HG03045 (cell line): ENCODE data around the gene ZSWIM5.
A peak's percentile ranks its signal among the peaks of the same experiment; 100 is the strongest.
"Not testable (repeated sequence)": the region's sequence is repeated elsewhere in the genome, so short reads cannot be mapped to it uniquely, and the experiment has no call there.

Experiments used
- ATAC-seq: cut with Tn5 transposase; IDR thresholded peaks from one replicate; pipeline ENCODE4 v1.9.1; 2021; ENCODE audit warnings: mild to moderate bottlenecking, moderate library complexity; ENCODE audit not compliant: unreplicated experiment

The ZSWIM5 gene

GRCh38 chr1:45205910-45206721 is at the start of gene ZSWIM5:
TSS of gene ZSWIM5 (minus strand) at chr1:45206605. CDS start at chr1:45206350, 255 bp downstream.
- peak; percentile 63 for ATAC-seq

- ATAC-seq: no peak
Observed at GRCh38 chr1:45254490-45254889, 48.1 kb upstream of the ZSWIM5 start.

DNA sequence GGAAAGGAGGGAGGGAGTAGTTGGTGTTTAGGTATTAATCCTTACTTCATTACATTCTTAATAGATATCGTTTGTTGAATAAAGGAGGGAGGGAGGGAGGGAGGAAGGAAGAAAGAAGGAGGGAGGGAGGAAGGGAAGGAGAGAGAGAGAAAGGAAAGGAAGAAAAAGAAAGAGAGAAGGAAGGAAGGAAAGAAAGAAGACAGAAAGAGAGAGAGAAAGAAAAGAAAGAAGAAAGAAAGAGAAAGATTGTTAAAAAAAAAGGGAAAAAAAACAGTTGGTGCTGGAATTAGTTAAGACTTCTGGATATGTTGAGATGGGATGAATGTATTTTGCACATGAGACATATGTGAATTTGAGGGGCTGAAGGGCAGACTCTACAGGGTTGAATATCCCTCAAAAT is 44.1 kb upstream of the ZSWIM5 start:
- no peak for ATAC-seq

GRCh38 chr1:45248004-45248403 is 41.6 kb upstream of the ZSWIM5 start:
- not testable (repeated sequence) for ATAC-seq

DNA sequence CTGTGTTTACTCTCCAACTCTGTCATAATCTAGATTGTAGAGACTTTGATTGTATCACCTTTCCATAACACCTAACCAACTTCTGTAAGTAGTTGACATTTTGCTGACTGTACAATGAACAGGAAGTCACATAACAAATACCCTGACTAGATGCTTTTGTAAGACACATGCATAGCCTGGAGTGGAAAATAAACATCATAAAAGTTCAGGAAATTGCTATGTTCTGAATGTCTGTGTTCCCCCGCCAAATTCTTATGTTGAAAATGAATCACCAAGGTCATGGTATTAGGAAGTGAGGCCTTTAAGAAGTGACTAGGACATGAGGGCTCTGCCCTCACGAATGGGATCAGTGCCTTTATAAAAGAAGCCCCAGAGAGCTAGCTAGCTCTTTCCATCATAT is 40.4 kb upstream of the ZSWIM5 start:
- ATAC-seq: no peak

- not testable (repeated sequence) for ATAC-seq
Observed at GRCh38 chr1:45246359-45246758, 40.0 kb upstream of the ZSWIM5 start.

GRCh38 chr1:45244660-45245059 is 38.3 kb upstream of the ZSWIM5 start:
- ATAC-seq: no peak

GRCh38 chr1:45243476-45244343 is 37.3 kb upstream of the ZSWIM5 start:
- no peak for ATAC-seq

DNA sequence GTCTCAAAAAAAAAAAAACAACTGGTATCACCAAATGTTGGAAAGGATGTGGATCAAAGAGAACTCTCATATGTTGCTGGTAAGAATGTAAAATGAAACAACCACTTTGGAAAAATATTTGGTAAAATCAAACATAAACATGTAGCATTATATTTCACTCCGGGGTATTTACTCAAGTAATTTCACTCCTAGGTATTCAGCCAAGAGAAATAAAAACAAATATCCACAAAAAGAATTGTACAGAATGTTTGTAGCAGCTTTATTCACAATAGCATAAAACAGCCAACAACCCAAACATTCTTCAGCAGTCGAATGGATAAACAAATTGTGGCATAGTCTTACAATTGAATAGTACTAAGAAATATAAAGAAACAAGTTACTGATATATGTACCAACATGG is 32.4 kb upstream of the ZSWIM5 start:
- ATAC-seq: no peak

DNA sequence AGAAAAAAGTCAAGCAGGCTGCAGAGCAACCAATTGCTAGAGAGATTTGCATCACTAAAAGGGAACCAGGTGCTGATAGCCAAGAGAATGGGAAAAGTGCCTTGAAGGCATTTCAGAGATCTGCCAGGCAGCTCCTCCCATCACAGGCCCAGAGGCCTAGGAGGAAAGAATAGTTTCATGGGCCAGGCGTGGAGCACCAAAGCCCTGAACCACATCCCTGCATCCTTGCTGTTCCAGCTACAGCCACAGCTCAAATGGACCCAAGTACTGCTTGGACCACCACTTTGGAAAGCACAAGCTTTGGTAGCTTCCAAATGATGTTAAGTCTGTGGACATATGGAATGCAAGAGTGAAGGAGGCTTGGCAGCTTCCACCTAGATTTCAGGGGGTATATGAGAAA is 29.7 kb upstream of the ZSWIM5 start:
- no peak for ATAC-seq

GRCh38 chr1:45230537-45230936 is 24.1 kb upstream of the ZSWIM5 start:
- no peak for ATAC-seq

- no peak for ATAC-seq
Observed at GRCh38 chr1:45225598-45225997, 19.2 kb upstream of the ZSWIM5 start.

- ATAC-seq: not testable (repeated sequence)
Observed at GRCh38 chr1:45223710-45224109, 17.3 kb upstream of the ZSWIM5 start.

DNA sequence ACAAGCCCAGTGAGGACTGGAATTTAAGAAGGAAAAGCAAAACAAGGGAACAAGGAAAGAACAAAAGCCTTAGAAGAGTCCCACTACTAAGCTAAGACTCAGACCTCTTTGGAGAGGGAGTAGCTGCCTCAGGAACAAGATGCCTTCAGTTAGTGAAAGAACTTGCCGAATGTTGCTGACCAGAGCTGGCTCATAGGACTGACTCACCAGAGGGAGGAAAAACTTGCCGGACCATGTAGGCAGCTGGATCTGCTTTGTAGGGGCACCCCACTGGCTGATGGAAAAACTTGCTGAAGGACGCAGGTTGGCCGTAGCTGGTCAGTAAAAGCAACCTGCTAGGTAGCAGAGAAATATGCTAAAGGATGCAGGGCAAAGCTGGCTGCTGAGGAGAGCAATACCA is 15.3 kb upstream of the ZSWIM5 start:
- ATAC-seq: no peak

GRCh38 chr1:45216861-45217260 is 10.5 kb upstream of the ZSWIM5 start:
- ATAC-seq: no peak

GRCh38 chr1:45216200-45216541 is 9.8 kb upstream of the ZSWIM5 start:
- ATAC-seq: no peak

GRCh38 chr1:45215485-45216199 is 9.2 kb upstream of the ZSWIM5 start:
- ATAC-seq: no peak

DNA sequence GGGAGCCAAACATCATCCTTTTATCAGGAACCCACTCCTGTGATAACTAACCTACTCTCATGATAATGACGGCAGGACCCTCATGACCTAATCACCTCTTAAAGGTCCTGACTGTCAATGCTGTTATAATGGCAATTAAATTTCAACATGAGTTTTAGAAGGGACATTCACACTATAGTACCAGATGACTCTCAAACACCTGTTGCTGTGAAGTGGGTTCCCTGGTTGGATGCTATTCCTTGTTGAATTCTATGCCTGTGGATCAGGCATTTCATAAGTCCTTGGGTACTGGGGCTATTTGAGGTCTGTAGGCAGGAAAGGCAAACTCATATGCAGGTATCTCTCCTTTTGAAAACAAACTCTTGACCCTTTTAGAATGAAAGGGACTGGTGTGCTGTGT is 7.5 kb upstream of the ZSWIM5 start:
- ATAC-seq: no peak

GRCh38 chr1:45211076-45211475 is 4.7 kb upstream of the ZSWIM5 start:
- ATAC-seq: no peak

DNA sequence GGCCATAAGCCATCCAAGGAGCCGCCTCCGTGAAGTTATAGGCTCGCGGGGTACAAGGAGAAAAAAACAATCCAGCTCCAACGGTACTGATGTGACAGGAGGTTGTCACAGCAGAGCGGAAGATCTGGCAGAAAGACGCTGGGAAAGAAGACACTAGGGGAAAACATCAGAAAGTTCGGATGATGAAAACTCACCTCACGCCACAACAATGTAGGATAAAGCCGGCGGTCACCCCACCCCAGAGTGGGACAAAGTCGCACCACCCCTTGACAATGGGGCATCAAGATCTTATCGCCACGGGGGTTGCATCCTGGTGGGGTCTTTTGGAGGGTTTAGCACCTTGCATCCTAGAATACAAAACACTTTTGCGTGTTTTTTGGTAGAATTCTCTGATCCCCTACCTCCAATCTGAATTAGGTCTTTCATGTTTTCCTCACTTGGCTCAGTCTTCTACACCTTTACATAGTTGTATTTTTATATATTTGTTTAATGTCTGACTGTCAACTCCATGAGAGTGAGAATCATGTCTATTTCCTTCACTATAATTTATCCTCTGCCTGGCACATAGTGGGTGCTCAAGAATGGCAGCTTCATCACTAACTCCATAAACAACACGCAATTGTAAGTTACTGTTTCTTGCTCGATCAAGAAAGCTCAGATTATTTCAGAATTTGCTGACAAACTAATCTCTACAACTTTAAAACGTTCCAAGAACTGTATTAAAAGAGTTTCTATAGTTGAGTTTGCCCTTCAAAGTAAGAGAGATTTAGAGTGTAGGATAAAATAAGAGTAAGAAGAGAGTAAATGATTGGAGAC is 611 bp upstream of the ZSWIM5 start:
- no peak for ATAC-seq
